CD4-positive, alpha-beta T cell (primary cell): Measurements from ENCODE around the gene SLC4A7. TPM values are rescaled to one million over a fixed set of nuclear protein-coding genes. Genes with fewer than 3 reads are reported as not detected.

Source experiments
- ATAC-seq: fragments of 200-7000 bp; cut with Tn5 transposase; one replicate; pipeline ENCODE4 v1.10.0; 2022; ENCODE audit warnings: mild to moderate bottlenecking; ENCODE audit not compliant: poor library complexity
- CTCF ChIA-PET: fragments of 350-600 bp; sonication (Branson Sonifier 250); formaldehyde crosslinking; loops from one replicate; lab custom pipeline; 2021; ENCODE audit warnings: antibody characterized with exemption, inconsistent platforms; lab: Charles Lee
- POLR2A ChIA-PET: fragments of 350-600 bp; sonication (Branson Sonifier 250); formaldehyde crosslinking; loops from one replicate; lab custom pipeline; 2021; ENCODE audit warnings: antibody characterized with exemption, inconsistent platforms; lab: Charles Lee
- DNase-seq, 14 experiments: peaks; one replicate each; pipeline ENCODE4 v3.0.0-alpha.2; 2013 to 2020; ENCODE audit warnings: mixed read lengths in 2 of 14
- H3K27ac ChIP-seq, 2 donors: one replicate each; pipeline versions ENCODE4 v1.5.1 to v1.7.0; 2013; ENCODE audit warnings: low read length in 2 of 2, low read depth in 1 of 2, mild to moderate bottlenecking in 1 of 2
- H3K27me3 ChIP-seq, 2 experiments: 1 replicate in 1 of 2; 2 replicates in 1 of 2; pipeline versions ENCODE4 v1.6.1 to v1.7.0; 2013; ENCODE audit warnings: low read length in 2 of 2, control low read depth in 1 of 2, mild to moderate bottlenecking in 1 of 2, moderate library complexity in 1 of 2; ENCODE audit not compliant: insufficient read depth in 2 of 2, control insufficient read depth in 1 of 2
- H3K36me3 ChIP-seq: one replicate; pipeline ENCODE4 v1.6.1; 2013; ENCODE audit warnings: low read length, control low read depth; ENCODE audit not compliant: insufficient read depth
- H3K4me1 ChIP-seq: one replicate; pipeline ENCODE4 v1.6.1; 2013; ENCODE audit warnings: low read length, control low read depth; ENCODE audit not compliant: insufficient read depth
- H3K4me3 ChIP-seq: one replicate; pipeline ENCODE4 v1.5.1; 2013; ENCODE audit warnings: mild to moderate bottlenecking, low read length, moderate library complexity
- H3K9me3 ChIP-seq, 2 experiments: 1 replicate in 1 of 2; 2 replicates in 1 of 2; pipeline versions ENCODE4 v1.6.1 to v1.7.0; 2013; ENCODE audit warnings: low read length in 2 of 2, mild to moderate bottlenecking in 2 of 2, control low read depth in 1 of 2, moderate library complexity in 1 of 2; ENCODE audit not compliant: control insufficient read depth in 1 of 2, insufficient read depth in 1 of 2
- H3K27ac Mint-ChIP-seq: one replicate; pipeline ENCODE4 v1.8.0; 2020; ENCODE audit warnings: mixed read lengths
- H3K27me3 Mint-ChIP-seq: one replicate; pipeline ENCODE4 v1.8.0; 2021; ENCODE audit warnings: mixed read lengths
- H3K36me3 Mint-ChIP-seq: one replicate; pipeline ENCODE4 v1.8.0; 2021; ENCODE audit warnings: low read depth, mixed read lengths
- H3K4me1 Mint-ChIP-seq: one replicate; pipeline ENCODE4 v1.8.0; 2021; ENCODE audit warnings: low read depth, mixed read lengths
- H3K4me3 Mint-ChIP-seq: one replicate; pipeline ENCODE4 v1.8.0; 2020; ENCODE audit warnings: mild to moderate bottlenecking, mixed read lengths
- H3K9me3 Mint-ChIP-seq: one replicate; pipeline ENCODE4 v1.8.0; 2020; ENCODE audit warnings: mixed read lengths
- intact Hi-C, 2 experiments: fragments of 100-400 bp; cut with DNase I in 1 of 2; cut with micrococcal nuclease in 1 of 2; formaldehyde crosslinking; loops; one replicate each; pipeline versions ENCODE4 v1.15.1 to v1.9.0; 2023 to 2025; cut with DNase I, micrococcal nuclease
- total RNA-seq, 174 experiments: library from RNA in 2 of 174; stranded (reverse) in 2 of 174; gene quantifications; one replicate each; pipeline ENCODE4 v1.2.3 and lab custom pipeline; 2021 to 2026
- TF ChIP-seq, protein P1 (sequence below): fragments of 200-600 bp; IDR thresholded peaks from one replicate; pipeline ENCODE4 v1.8.0; 2022; ENCODE audit warnings: antibody characterized with exemption, mild to moderate bottlenecking

The SLC4A7 gene
- total RNA-seq, 2 experiments from 2014 or later, result 37.0 to 38.3 TPM

DNA sequence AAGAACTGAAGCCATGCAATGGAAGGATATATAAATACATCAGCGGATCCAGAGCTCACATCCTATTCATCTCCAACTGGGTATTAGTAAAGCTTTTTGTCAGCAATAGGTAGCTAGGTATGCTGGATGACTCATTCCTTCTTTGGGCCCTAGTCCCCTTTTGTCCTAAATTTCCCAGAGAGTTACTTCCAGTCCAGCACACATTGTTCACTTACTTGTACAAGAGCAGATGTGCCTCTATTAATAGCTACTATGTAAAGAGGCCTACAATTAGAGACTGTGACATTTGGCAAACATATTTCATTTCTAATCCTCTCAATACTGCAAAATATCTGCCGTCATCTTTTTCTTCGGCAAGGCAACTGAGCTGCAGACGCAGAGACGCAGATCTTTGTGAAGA lies 1.7 kb upstream of the SLC4A7 start:
- POLR2A ChIA-PET, result no interaction called here
- H3K4me1 ChIP-seq, result peaks cover 21% of the 10 kb centered on the region
- CTCF ChIA-PET, result interaction anchor here (0.7 kb wide), 1 partner anchor 32 kb away, joined by 3 read pairs; no protein-coding TSS in a partner anchor
- H3K36me3 ChIP-seq, result no peaks in the 10 kb centered on the region
- H3K4me1 Mint-ChIP-seq, result peaks cover 25% of the 10 kb centered on the region
- H3K4me3 Mint-ChIP-seq, result no peak overlapping the region
- no peaks in the 10 kb centered on the region for H3K9me3 ChIP-seq
- peaks cover 10% of the 10 kb centered on the region for H3K36me3 Mint-ChIP-seq
- ATAC-seq (no peak), DNase-seq (no peak)
- H3K4me3 ChIP-seq, result no peak overlapping the region
- no peaks in the 10 kb centered on the region for H3K27me3 ChIP-seq
- H3K9me3 Mint-ChIP-seq, result no peaks in the 10 kb centered on the region
- intact Hi-C loops, result loop anchor here (2.0 to 10.0 kb wide), 5 partner anchors 149 to 1691 kb away; partner anchors contain the start of genes AZI2 (in 2 of the 2), ZCWPW2 (in 2 of the 2), CMC1 (in 1 of the 2) and OXSM (in 1 of the 2)
- TF ChIP-seq, protein P1, sequence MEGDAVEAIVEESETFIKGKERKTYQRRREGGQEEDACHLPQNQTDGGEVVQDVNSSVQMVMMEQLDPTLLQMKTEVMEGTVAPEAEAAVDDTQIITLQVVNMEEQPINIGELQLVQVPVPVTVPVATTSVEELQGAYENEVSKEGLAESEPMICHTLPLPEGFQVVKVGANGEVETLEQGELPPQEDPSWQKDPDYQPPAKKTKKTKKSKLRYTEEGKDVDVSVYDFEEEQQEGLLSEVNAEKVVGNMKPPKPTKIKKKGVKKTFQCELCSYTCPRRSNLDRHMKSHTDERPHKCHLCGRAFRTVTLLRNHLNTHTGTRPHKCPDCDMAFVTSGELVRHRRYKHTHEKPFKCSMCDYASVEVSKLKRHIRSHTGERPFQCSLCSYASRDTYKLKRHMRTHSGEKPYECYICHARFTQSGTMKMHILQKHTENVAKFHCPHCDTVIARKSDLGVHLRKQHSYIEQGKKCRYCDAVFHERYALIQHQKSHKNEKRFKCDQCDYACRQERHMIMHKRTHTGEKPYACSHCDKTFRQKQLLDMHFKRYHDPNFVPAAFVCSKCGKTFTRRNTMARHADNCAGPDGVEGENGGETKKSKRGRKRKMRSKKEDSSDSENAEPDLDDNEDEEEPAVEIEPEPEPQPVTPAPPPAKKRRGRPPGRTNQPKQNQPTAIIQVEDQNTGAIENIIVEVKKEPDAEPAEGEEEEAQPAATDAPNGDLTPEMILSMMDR, result no peak
- H3K27me3 Mint-ChIP-seq, result no peaks in the 10 kb centered on the region
- no peak overlapping the region for H3K27ac Mint-ChIP-seq
- H3K27ac ChIP-seq, result no peak overlapping the region

DNA sequence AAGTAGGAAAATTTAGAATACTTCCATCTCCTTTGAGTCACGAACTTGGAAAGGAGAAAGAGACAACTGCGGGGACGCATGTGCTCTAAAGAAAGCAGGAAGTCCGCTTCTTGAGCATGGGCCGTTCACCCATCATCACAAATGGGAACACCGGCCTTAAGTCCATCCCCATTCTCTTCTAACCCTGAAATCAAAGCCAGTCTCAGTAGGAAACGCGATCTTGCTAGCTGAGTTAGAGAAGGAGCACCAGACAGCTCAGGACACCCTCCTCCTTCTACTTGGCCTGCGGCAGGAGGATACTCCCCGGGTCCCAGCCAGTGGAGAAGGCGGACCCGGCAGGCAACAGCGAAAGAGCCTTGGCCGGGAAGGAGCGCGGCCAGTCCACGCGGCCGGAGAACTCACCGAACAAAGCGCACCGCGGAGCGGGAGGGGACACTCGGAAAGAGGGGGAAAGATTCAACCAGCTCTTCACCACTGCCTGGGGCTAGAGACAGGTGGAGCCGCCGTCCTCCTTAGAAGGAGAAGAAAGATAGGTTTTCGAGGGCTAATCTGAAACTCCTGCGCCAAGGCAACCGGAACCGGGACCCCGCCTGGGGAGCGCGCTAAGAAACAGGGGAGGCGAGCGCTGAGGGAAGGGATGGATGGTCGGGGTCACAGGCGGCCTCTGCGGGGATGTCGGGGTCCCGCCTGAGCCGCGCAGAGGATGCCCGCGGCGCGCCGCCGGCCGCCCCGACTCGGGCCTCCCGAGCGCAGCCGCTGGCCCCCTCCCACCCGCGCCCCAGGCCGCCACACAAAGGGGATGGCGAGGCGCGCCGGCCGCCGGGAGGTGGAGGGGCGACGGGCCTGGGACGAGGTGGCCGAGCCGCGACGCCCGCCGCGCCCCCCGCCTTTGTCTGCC lies 818 bp downstream of the SLC4A7 start:
- Mint-ChIP-seq H3K36me3 (peaks cover 17% of the 10 kb centered on the region), H3K9me3 (no peaks in the 10 kb centered on the region), H3K4me1 (peaks cover 46% of the 10 kb centered on the region), H3K27ac (peak overlapping the region; percentile 97), H3K27me3 (no peaks in the 10 kb centered on the region), H3K4me3 (peak overlapping the region; percentile 99)
- CTCF ChIA-PET, result interaction anchor here (0.9 kb wide), 1 partner anchor 16 kb away, joined by 3 read pairs; no protein-coding TSS in a partner anchor
- no peak for ATAC-seq
- TF ChIP-seq, protein P1, result no peak
- H3K4me3 ChIP-seq, result peak overlapping the region; percentile 96
- no peaks in the 10 kb centered on the region for H3K36me3 ChIP-seq
- peak overlapping the region; percentile 67 to 72 for H3K27ac ChIP-seq
- POLR2A ChIA-PET, result interaction anchor here (0.6 to 2.1 kb wide), 9 partner anchors 12 to 866 kb away, joined by 3 to 16 read pairs (median 4); partner anchors contain the start of genes AZI2 and ZCWPW2
- peaks cover 36% of the 10 kb centered on the region for H3K4me1 ChIP-seq
- H3K27me3 ChIP-seq, result no peaks in the 10 kb centered on the region
- H3K9me3 ChIP-seq, result no peaks in the 10 kb centered on the region
- peak in 12 of 14 experiments; percentile 6 to 63 (median 22) for DNase-seq
- intact Hi-C loops, result loop anchor here (2.0 to 10.0 kb wide), 7 partner anchors 116 to 1816 kb away; partner anchors contain the start of genes AZI2 (in 2 of the 2), NEK10 (in 2 of the 2), ZCWPW2 (in 2 of the 2) and CMC1 (in 1 of the 2)

DNA sequence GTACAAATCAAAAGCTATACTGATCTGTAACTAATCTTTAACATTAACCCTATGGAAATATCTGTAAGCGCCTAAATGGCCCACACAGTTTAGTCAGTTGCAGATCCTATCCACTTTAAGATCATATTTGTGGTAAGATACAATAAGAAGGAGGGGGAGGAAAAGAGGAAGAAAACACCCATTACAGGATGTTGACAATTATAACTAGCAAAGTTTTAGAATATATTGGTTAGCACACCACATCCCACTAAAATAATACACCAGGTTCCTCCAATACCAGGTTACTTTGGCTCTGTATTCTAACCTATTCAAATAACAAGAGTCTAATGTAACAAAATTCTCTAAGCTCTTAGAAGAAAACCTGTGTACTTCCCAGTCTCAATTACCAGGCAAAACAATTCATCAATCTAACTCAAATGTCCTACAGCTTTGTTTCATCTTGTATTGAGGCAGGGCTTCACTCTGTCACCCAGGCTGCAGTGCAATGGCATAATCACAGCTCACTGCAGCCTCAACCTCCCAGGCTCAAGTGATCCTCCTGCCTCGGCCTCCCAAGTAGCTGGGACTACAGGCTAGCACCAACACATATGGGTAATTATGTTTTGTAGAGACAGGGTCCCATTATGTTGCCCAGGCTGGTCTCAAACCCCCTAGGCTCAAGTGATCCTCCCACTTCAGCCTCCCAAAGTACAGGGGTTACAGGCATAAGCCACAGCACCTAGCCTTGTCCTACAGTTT lies 4.2 kb downstream of the SLC4A7 start:
- peak; percentile 8 for ATAC-seq
- H3K27me3 ChIP-seq, result no peaks in the 10 kb centered on the region
- H3K9me3 ChIP-seq, result no peaks in the 10 kb centered on the region
- peak overlapping the region; percentile 13 to 55 for H3K27ac ChIP-seq
- peak overlapping the region; percentile 19 for H3K4me3 ChIP-seq
- H3K36me3 ChIP-seq, result no peaks in the 10 kb centered on the region
- H3K9me3 Mint-ChIP-seq, result no peaks in the 10 kb centered on the region
- H3K4me1 ChIP-seq, result peaks cover 42% of the 10 kb centered on the region
- ChIA-PET CTCF (interaction anchor here (1.1 kb wide), 1 partner anchor 13 kb away, joined by 5 read pairs; no protein-coding TSS in a partner anchor), POLR2A (interaction anchor here (1.0 to 1.1 kb wide), 2 partner anchors 10 to 153 kb away, joined by 4 read pairs; no protein-coding TSS in a partner anchor)
- H3K4me3 Mint-ChIP-seq, result peak overlapping the region; percentile 80
- H3K36me3 Mint-ChIP-seq, result peaks cover 28% of the 10 kb centered on the region
- DNase-seq, result peak in 3 of 14 experiments; percentile 23 to 81 (median 32)
- intact Hi-C loops, result loop anchor here (5.0 to 10.0 kb wide), 6 partner anchors 113 to 1813 kb away; partner anchors contain the start of genes NEK10 (in 2 of the 2), CMC1 (in 1 of the 2) and OXSM (in 1 of the 2)
- no peaks in the 10 kb centered on the region for H3K27me3 Mint-ChIP-seq
- TF ChIP-seq, protein P1, result no peak
- H3K4me1 Mint-ChIP-seq, result peaks cover 73% of the 10 kb centered on the region
- H3K27ac Mint-ChIP-seq, result peak overlapping the region; percentile 97
